Type B pancreatic cell (in vitro differentiated cells): ENCODE measurements around the gene SNN. TPM values are rescaled to one million over a fixed set of nuclear protein-coding genes. Genes with fewer than 3 reads are reported as not detected.

ENCODE experiments used
- DNase-seq: peaks from one replicate; pipeline ENCODE4 v3.0.0; 2021; ENCODE audit warnings: mixed read lengths; ENCODE audit not compliant: unreplicated experiment; ENCODE audit errors: extremely low spot score
- H3K27ac Mint-ChIP-seq: 2 replicates; pipeline ENCODE4 v1.8.0; 2021; ENCODE audit warnings: mild to moderate bottlenecking, mixed read lengths
- H3K27me3 Mint-ChIP-seq: 2 replicates; pipeline ENCODE4 v1.8.0; 2021; ENCODE audit warnings: mixed read lengths
- H3K36me3 Mint-ChIP-seq: 2 replicates; pipeline ENCODE4 v1.8.0; 2021; ENCODE audit warnings: mixed read lengths
- H3K4me1 Mint-ChIP-seq: one replicate; pipeline ENCODE4 v1.8.0; 2021; ENCODE audit warnings: mixed read lengths; ENCODE audit not compliant: unreplicated experiment
- H3K4me3 Mint-ChIP-seq: 2 replicates; pipeline ENCODE4 v1.8.0; 2021; ENCODE audit warnings: mild to moderate bottlenecking, mixed read lengths
- H3K9me3 Mint-ChIP-seq: 2 replicates; pipeline ENCODE4 v1.8.0; 2021; ENCODE audit warnings: mixed read lengths
- CTCF ChIP-seq: fragments of 200-600 bp; sonication (generic); conservative IDR thresholded peaks from 2 replicates; pipeline ENCODE4 v1.5.0; 2021; ENCODE audit warnings: antibody characterized with exemption, mild to moderate bottlenecking
- long read RNA-seq: library from polyadenylated mRNA; unstranded; transcript quantifications from one replicate; pipeline ENCODE4 v2.0.0, GENCODE V29; 2020
- total RNA-seq: library from RNA; stranded (reverse); gene quantifications from 2 replicates; pipeline ENCODE4 v1.2.1, GENCODE V29; 2021; ENCODE audit warnings: low replicate concordance

Gene SNN
- total RNA-seq: 23.8 and 44.0 TPM in 2 replicates
- long read RNA-seq, partial matches to known transcripts: 15 of 17 reads
- long read RNA-seq, other reads (novel, unspliced or antisense): 1 of 17 reads

GRCh38 chr16:11667824-11668622 lies at the start of gene SNN:
TSS of gene SNN (plus strand) at chr16:11668455. CDS start at chr16:11676060, 7,605 bp downstream.
- H3K4me3 Mint-ChIP-seq: peak within 1 kb of the TSS; percentile 88
- no peak within 1 kb of the TSS for H3K27ac Mint-ChIP-seq
- peak; percentile 92 for DNase-seq
- peaks cover 25% of the 10 kb centered on the region for H3K4me1 Mint-ChIP-seq
- no peak for TF ChIP-seq CTCF
- H3K36me3 Mint-ChIP-seq: no peaks in the 10 kb centered on the region
- H3K9me3 Mint-ChIP-seq: no peaks in the 10 kb centered on the region
- H3K27me3 Mint-ChIP-seq: no peaks in the 10 kb centered on the region

GRCh38 chr16:11619327-11619851 lies 48.9 kb upstream of the SNN start:
- H3K4me3 Mint-ChIP-seq: no peak overlapping the region
- DNase-seq: no peak
- H3K27me3 Mint-ChIP-seq: peaks cover 3% of the 10 kb centered on the region
- TF ChIP-seq CTCF: no peak
- no peak overlapping the region for H3K27ac Mint-ChIP-seq
- no peaks in the 10 kb centered on the region for H3K36me3 Mint-ChIP-seq
- peaks cover 15% of the 10 kb centered on the region for H3K4me1 Mint-ChIP-seq
- H3K9me3 Mint-ChIP-seq: no peaks in the 10 kb centered on the region

GRCh38 chr16:11620243-11621003 lies 47.8 kb upstream of the SNN start:
- H3K9me3 Mint-ChIP-seq: no peaks in the 10 kb centered on the region
- no peak for TF ChIP-seq CTCF
- H3K27me3 Mint-ChIP-seq: no peaks in the 10 kb centered on the region
- DNase-seq: no peak
- H3K4me1 Mint-ChIP-seq: peaks cover 15% of the 10 kb centered on the region
- no peak overlapping the region for H3K27ac Mint-ChIP-seq
- H3K36me3 Mint-ChIP-seq: no peaks in the 10 kb centered on the region
- H3K4me3 Mint-ChIP-seq: no peak overlapping the region

GRCh38 chr16:11621539-11621919 lies 46.7 kb upstream of the SNN start:
- TF ChIP-seq CTCF: no peak
- peaks cover 15% of the 10 kb centered on the region for H3K4me1 Mint-ChIP-seq
- DNase-seq: no peak
- H3K4me3 Mint-ChIP-seq: no peak overlapping the region
- H3K36me3 Mint-ChIP-seq: no peaks in the 10 kb centered on the region
- H3K9me3 Mint-ChIP-seq: no peaks in the 10 kb centered on the region
- no peaks in the 10 kb centered on the region for H3K27me3 Mint-ChIP-seq
- H3K27ac Mint-ChIP-seq: peak overlapping the region; percentile 53

GRCh38 chr16:11621920-11622651 lies 46.2 kb upstream of the SNN start:
- Mint-ChIP-seq H3K9me3 (no peaks in the 10 kb centered on the region), H3K27ac (peak overlapping the region; percentile 53), H3K27me3 (no peaks in the 10 kb centered on the region), H3K4me3 (no peak overlapping the region), H3K36me3 (no peaks in the 10 kb centered on the region), H3K4me1 (peaks cover 15% of the 10 kb centered on the region)
- DNase-seq: no peak
- TF ChIP-seq CTCF: no peak
